ENCODE results near the gene TRRAP.

The TRRAP gene

DNA sequence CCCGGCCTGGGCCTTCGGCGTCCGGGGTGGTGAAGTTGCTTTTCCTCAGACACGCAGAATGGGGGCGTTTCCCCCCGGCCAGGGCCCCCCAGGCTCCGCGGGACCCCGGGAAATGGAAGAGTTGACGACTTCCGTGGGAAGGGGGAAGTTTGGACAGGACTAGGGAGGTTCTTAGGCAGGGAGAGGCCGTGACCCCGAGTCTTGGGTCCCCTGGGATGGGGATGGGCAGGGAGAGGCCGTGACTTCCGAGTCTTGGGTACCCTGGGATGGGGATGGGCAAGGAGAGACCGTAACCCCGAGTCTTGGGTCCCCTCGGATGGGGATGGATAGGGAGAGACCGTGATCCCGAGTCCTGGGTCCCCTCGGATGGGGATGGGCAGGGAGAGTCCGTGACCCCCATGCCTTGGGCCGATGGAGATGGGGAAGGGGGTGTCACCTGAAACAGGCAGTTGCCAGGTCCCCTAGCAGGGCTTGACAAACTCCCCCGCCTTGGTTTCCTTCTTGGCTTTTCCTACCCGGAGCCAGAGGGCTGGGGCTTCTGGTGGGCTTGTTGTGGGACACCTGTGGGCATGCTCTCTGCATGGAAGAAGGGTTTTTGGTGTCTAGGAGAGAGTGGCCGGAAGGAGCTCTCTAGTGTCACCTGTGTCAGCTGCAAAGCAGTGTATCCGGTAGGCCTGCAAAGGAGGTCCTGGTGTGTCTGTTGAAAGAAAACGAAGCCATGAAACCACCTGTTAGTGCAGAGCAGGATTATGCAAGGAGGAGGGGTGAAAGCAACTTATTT lies 1.1 kb downstream of the TRRAP start:
- TF ChIP-seq, protein P1, sequence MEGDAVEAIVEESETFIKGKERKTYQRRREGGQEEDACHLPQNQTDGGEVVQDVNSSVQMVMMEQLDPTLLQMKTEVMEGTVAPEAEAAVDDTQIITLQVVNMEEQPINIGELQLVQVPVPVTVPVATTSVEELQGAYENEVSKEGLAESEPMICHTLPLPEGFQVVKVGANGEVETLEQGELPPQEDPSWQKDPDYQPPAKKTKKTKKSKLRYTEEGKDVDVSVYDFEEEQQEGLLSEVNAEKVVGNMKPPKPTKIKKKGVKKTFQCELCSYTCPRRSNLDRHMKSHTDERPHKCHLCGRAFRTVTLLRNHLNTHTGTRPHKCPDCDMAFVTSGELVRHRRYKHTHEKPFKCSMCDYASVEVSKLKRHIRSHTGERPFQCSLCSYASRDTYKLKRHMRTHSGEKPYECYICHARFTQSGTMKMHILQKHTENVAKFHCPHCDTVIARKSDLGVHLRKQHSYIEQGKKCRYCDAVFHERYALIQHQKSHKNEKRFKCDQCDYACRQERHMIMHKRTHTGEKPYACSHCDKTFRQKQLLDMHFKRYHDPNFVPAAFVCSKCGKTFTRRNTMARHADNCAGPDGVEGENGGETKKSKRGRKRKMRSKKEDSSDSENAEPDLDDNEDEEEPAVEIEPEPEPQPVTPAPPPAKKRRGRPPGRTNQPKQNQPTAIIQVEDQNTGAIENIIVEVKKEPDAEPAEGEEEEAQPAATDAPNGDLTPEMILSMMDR (IDR thresholded peaks at IDR 0.05) = no peak
- Histone ChIP-seq H3K4me1 (ENCODE audit: control insufficient read depth in 1 of 2, insufficient read depth in 1 of 2, low read depth in 1 of 2, low read length in 1 of 2) (peaks cover 18 to 23% of the 10 kb centered on the region in 2 experiments), H3K36me3 (peaks cover 34% of the 10 kb centered on the region), H3K9me3 (no peaks in the 10 kb centered on the region), H3K4me3 (ENCODE audit: low read depth in 1 of 2, low read length in 1 of 2) (peak overlapping the region; percentile 89 to 92), H3K27ac (peak overlapping the region; percentile 75), H3K27me3 (peaks cover 34% of the 10 kb centered on the region)

DNA sequence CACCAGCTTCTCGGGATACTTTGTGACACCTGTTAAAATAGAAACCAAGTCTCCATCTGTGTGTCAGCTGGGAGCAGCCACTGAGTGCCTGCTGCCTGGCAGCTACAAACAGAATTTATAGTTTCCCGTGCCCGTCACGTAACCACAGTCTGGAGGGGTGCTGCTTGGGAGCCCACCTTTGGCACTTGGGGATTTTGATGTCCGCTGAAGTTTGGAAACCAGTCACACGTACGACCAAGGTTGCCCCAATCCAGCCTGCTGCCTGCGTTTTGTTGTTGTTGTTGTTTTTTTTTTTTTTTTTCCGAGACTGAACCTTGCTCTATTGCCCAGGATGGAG lies 1.6 kb downstream of the TRRAP start:
- no peaks in the 10 kb centered on the region for H3K9me3 ChIP-seq
- peak overlapping the region; percentile 75 for H3K27ac ChIP-seq
- H3K4me3 ChIP-seq (ENCODE audit: low read depth in 1 of 2, low read length in 1 of 2) = peak overlapping the region; percentile 89 to 92
- TF ChIP-seq, protein P1 (IDR thresholded peaks at IDR 0.05) = no peak
- peaks cover 18 to 23% of the 10 kb centered on the region in 2 experiments for H3K4me1 ChIP-seq (ENCODE audit: control insufficient read depth in 1 of 2, insufficient read depth in 1 of 2, low read depth in 1 of 2, low read length in 1 of 2)
- H3K27me3 ChIP-seq = peaks cover 30% of the 10 kb centered on the region
- peaks cover 40% of the 10 kb centered on the region for H3K36me3 ChIP-seq

DNA sequence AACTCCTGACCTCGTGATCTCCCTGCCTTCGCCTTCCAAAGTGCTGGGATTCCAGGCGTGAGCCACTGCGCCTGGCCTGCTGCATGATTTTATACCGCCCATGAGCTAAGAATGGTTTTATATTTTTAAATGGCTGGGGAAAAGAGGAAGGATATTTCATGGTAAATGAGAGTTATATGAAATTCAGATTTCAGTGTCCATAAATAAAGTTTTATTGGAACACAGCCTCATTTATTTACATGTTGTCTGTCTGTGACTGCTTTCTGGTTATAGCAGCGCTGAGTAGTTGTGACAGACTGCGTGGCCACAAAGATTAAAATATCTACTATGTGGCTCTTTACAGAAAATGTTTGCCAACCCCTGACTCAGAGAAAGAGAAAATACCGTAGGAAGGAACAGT lies 2.2 kb downstream of the TRRAP start:
- Histone ChIP-seq H3K4me3 (ENCODE audit: low read depth in 1 of 2, low read length in 1 of 2) (peak overlapping the region in 1 of 2 experiments; percentile 10), H3K4me1 (ENCODE audit: control insufficient read depth in 1 of 2, insufficient read depth in 1 of 2, low read depth in 1 of 2, low read length in 1 of 2) (peaks cover 18 to 23% of the 10 kb centered on the region in 2 experiments), H3K36me3 (peaks cover 41% of the 10 kb centered on the region), H3K27me3 (peaks cover 24% of the 10 kb centered on the region), H3K9me3 (no peaks in the 10 kb centered on the region), H3K27ac (peak overlapping the region; percentile 75)
- TF ChIP-seq, protein P1 (IDR thresholded peaks at IDR 0.05) = no peak

DNA sequence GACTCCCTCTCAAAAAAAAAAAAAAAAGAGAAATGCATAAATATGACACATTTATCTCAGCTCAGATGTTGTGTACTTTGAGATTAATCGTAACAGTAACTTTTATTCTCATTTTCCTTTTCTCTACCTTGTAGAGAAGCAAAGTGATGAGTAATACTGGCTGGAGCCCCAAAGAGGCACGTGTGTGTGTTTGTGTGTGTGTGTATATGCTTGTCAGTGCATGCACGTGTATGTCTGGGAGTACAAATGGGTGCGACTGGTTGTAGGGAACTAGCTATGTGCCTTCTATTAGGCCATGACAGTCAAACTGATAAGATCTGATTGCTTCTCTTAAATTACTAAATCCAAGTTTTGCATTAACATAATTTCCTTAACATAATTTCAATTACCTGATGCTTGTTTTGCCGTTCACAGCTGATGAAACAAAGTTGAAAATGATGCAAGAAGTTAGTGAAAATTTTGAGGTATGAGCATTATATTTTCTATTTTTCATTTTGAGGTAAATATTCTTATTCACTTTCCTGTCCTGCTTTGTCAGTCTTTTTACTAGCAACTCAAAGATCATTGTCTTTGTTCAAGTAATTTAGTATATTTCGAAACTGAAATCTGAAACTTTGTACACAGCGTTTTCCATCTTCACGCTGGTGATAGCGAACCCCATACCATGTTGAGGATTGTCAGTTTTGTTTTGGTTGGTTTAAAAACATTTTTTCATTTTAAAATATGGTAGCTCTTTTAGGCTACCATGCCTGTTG lies 3.4 kb downstream of the TRRAP start:
- peaks cover 13% of the 10 kb centered on the region for H3K27me3 ChIP-seq
- H3K9me3 ChIP-seq = no peaks in the 10 kb centered on the region
- peaks cover 18 to 23% of the 10 kb centered on the region in 2 experiments for H3K4me1 ChIP-seq (ENCODE audit: control insufficient read depth in 1 of 2, insufficient read depth in 1 of 2, low read depth in 1 of 2, low read length in 1 of 2)
- TF ChIP-seq, protein P1 (IDR thresholded peaks at IDR 0.05) = no peak
- no peak overlapping the region for H3K27ac ChIP-seq
- no peak overlapping the region for H3K4me3 ChIP-seq (ENCODE audit: low read depth in 1 of 2, low read length in 1 of 2)
- peaks cover 51% of the 10 kb centered on the region for H3K36me3 ChIP-seq

DNA sequence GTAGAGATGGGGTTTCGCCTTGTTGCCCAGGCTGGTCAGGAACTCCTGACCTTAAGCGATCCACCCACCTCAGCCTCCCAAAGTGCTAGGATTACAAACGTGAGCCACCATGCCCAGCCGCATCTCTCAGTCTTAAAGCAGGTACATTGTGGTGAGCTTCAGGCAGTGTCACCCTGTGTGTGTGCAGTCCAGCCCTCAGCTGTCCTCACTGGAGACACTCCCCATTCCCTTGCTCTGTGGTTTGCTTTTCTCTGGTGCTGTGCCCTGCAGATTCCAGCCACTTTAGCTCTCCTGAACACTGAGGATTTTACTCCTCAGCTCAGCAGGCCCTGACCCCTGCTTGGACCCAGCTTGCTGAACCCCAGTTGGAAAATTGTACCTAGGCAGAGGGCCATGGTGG lies 6.1 kb downstream of the TRRAP start:
- Histone ChIP-seq H3K27ac (no peak overlapping the region), H3K36me3 (peaks cover 72% of the 10 kb centered on the region), H3K4me1 (ENCODE audit: control insufficient read depth in 1 of 2, insufficient read depth in 1 of 2, low read depth in 1 of 2, low read length in 1 of 2) (peaks cover 11 to 12% of the 10 kb centered on the region in 2 experiments), H3K4me3 (ENCODE audit: low read depth in 1 of 2, low read length in 1 of 2) (no peak overlapping the region), H3K27me3 (no peaks in the 10 kb centered on the region), H3K9me3 (no peaks in the 10 kb centered on the region)
- TF ChIP-seq, protein P1 (IDR thresholded peaks at IDR 0.05) = no peak
